GM19372 (cell line): Measurements from ENCODE around the gene KIF17.
"Not testable (repeated sequence)": the region's sequence is repeated elsewhere in the genome, so short reads cannot be mapped to it uniquely, and the experiment has no call there.

Experiments used
- ATAC-seq: cut with Tn5 transposase; IDR thresholded peaks from one replicate; pipeline ENCODE4 v1.9.1; 2021; ENCODE audit warnings: mild to moderate bottlenecking, low read depth, moderate library complexity; ENCODE audit not compliant: unreplicated experiment

KIF17 gene

GRCh38 chr1:20728371-20729154, 10.8 kb upstream of the KIF17 start:
- no peak for ATAC-seq

- ATAC-seq, result no peak
Observed at GRCh38 chr1:20727746-20728316, 10.0 kb upstream of the KIF17 start.

GRCh38 chr1:20726932-20727745, 9.3 kb upstream of the KIF17 start:
- no peak for ATAC-seq

GRCh38 chr1:20726118-20726911, 8.5 kb upstream of the KIF17 start:
- no peak for ATAC-seq

GRCh38 chr1:20725189-20726117, 7.6 kb upstream of the KIF17 start:
- ATAC-seq, result no peak

- ATAC-seq, result no peak
Observed at GRCh38 chr1:20724364-20725188, 6.8 kb upstream of the KIF17 start.

- no peak for ATAC-seq
Observed at GRCh38 chr1:20723537-20724363, 5.9 kb upstream of the KIF17 start.

- no peak for ATAC-seq
Observed at GRCh38 chr1:20723159-20723536, 5.3 kb upstream of the KIF17 start.

- ATAC-seq, result no peak
Observed at GRCh38 chr1:20721117-20722061, 3.6 kb upstream of the KIF17 start.

GRCh38 chr1:20720631-20721091, 2.9 kb upstream of the KIF17 start:
- ATAC-seq, result no peak

GRCh38 chr1:20719871-20720620, 2.2 kb upstream of the KIF17 start:
- no peak for ATAC-seq

GRCh38 chr1:20719261-20719660, 1.5 kb upstream of the KIF17 start:
- no peak for ATAC-seq

GRCh38 chr1:20718343-20718882, 606 bp upstream of the KIF17 start:
- ATAC-seq, result not testable (repeated sequence)

GRCh38 chr1:20716232-20716631, 1.6 kb downstream of the KIF17 start:
- ATAC-seq, result no peak

GRCh38 chr1:20715406-20715805, 2.4 kb downstream of the KIF17 start:
- no peak for ATAC-seq

- no peak for ATAC-seq
Observed at GRCh38 chr1:20713440-20713839, 4.4 kb downstream of the KIF17 start.
